Glutamatergic neuron (in vitro differentiated cells): ENCODE data around the gene KRT9. TPM values are rescaled to one million over a fixed set of nuclear protein-coding genes. Genes with fewer than 3 reads are reported as not detected.

Experiments
- DNase-seq: peaks from one replicate; pipeline ENCODE4 v3.0.0; 2022
- H3K27ac Mint-ChIP-seq: one replicate; pipeline ENCODE4 v1.8.0; 2020; ENCODE audit warnings: mild to moderate bottlenecking, mixed read lengths, inconsistent platforms; ENCODE audit not compliant: unreplicated experiment
- H3K27me3 Mint-ChIP-seq: one replicate; pipeline ENCODE4 v1.8.0; 2020; ENCODE audit warnings: mild to moderate bottlenecking, moderate library complexity, mixed read lengths, inconsistent platforms; ENCODE audit not compliant: unreplicated experiment
- H3K36me3 Mint-ChIP-seq: one replicate; pipeline ENCODE4 v1.8.0; 2020; ENCODE audit warnings: mild to moderate bottlenecking, mixed read lengths, inconsistent platforms; ENCODE audit not compliant: unreplicated experiment
- H3K4me1 Mint-ChIP-seq: one replicate; pipeline ENCODE4 v1.8.0; 2020; ENCODE audit warnings: mild to moderate bottlenecking, low read depth, mixed read lengths, inconsistent platforms; ENCODE audit not compliant: unreplicated experiment
- H3K4me3 Mint-ChIP-seq: one replicate; pipeline ENCODE4 v1.8.0; 2020; ENCODE audit warnings: mild to moderate bottlenecking, mixed read lengths, inconsistent platforms; ENCODE audit not compliant: unreplicated experiment
- H3K9me3 Mint-ChIP-seq: one replicate; pipeline ENCODE4 v1.8.0; 2020; ENCODE audit warnings: mild to moderate bottlenecking, moderate library complexity, mixed read lengths, inconsistent platforms; ENCODE audit not compliant: unreplicated experiment
- CTCF ChIP-seq: fragments of 200-600 bp; sonication (generic); IDR thresholded peaks from one replicate; pipeline ENCODE4 v1.5.0; 2021; ENCODE audit not compliant: partially characterized antibody, unreplicated experiment
- total RNA-seq: library from RNA; stranded (reverse); fragmentation: NEBNext Ultra II Directional; extraction: Animal tissue kit (Norgen Biotek cat#: 25700); gene quantifications from one replicate; pipeline ENCODE4 v1.2.1, GENCODE V29; 2021; ENCODE audit not compliant: unreplicated experiment

Gene KRT9
- total RNA-seq, 1 donor from 2014 or later, result not detected

GRCh38 chr17:41593306-41593981, 21.6 kb upstream of the KRT9 start:
- peaks cover 3% of the 10 kb centered on the region for H3K9me3 Mint-ChIP-seq
- no peak for TF ChIP-seq CTCF
- no peaks in the 10 kb centered on the region for H3K36me3 Mint-ChIP-seq
- H3K27ac Mint-ChIP-seq, result no peak overlapping the region
- peaks cover 5% of the 10 kb centered on the region for H3K4me1 Mint-ChIP-seq
- H3K27me3 Mint-ChIP-seq, result peaks cover 4% of the 10 kb centered on the region
- DNase-seq, result no peak
- H3K4me3 Mint-ChIP-seq, result no peak overlapping the region

GRCh38 chr17:41592601-41593305, 20.9 kb upstream of the KRT9 start:
- DNase-seq, result no peak
- H3K4me1 Mint-ChIP-seq, result peaks cover 5% of the 10 kb centered on the region
- no peaks in the 10 kb centered on the region for H3K36me3 Mint-ChIP-seq
- TF ChIP-seq CTCF, result no peak
- H3K4me3 Mint-ChIP-seq, result no peak overlapping the region
- peaks cover 4% of the 10 kb centered on the region for H3K27me3 Mint-ChIP-seq
- H3K27ac Mint-ChIP-seq, result no peak overlapping the region
- peaks cover 3% of the 10 kb centered on the region for H3K9me3 Mint-ChIP-seq

- no peaks in the 10 kb centered on the region for H3K27me3 Mint-ChIP-seq
- H3K4me1 Mint-ChIP-seq, result peaks cover 2% of the 10 kb centered on the region
- no peak overlapping the region for H3K27ac Mint-ChIP-seq
- no peak for DNase-seq
- peaks cover 2% of the 10 kb centered on the region for H3K9me3 Mint-ChIP-seq
- H3K36me3 Mint-ChIP-seq, result no peaks in the 10 kb centered on the region
- no peak overlapping the region for H3K4me3 Mint-ChIP-seq
- TF ChIP-seq CTCF, result no peak
Observed at GRCh38 chr17:41589301-41589700, 17.4 kb upstream of the KRT9 start.

- Mint-ChIP-seq H3K9me3 (peaks cover 4% of the 10 kb centered on the region), H3K4me3 (no peak overlapping the region), H3K27me3 (no peaks in the 10 kb centered on the region), H3K27ac (no peak overlapping the region), H3K36me3 (no peaks in the 10 kb centered on the region), H3K4me1 (no peaks in the 10 kb centered on the region)
- TF ChIP-seq CTCF, result no peak
- DNase-seq, result no peak
Observed at GRCh38 chr17:41588126-41588810, 16.4 kb upstream of the KRT9 start.
